ENCODE measurements around the gene EMP1. TPM values are rescaled to one million over a fixed set of nuclear protein-coding genes. Genes with fewer than 3 reads are reported as not detected.

Gene EMP1
- total RNA-seq, 1 experiment from 2014 or later = 0.63 TPM

DNA sequence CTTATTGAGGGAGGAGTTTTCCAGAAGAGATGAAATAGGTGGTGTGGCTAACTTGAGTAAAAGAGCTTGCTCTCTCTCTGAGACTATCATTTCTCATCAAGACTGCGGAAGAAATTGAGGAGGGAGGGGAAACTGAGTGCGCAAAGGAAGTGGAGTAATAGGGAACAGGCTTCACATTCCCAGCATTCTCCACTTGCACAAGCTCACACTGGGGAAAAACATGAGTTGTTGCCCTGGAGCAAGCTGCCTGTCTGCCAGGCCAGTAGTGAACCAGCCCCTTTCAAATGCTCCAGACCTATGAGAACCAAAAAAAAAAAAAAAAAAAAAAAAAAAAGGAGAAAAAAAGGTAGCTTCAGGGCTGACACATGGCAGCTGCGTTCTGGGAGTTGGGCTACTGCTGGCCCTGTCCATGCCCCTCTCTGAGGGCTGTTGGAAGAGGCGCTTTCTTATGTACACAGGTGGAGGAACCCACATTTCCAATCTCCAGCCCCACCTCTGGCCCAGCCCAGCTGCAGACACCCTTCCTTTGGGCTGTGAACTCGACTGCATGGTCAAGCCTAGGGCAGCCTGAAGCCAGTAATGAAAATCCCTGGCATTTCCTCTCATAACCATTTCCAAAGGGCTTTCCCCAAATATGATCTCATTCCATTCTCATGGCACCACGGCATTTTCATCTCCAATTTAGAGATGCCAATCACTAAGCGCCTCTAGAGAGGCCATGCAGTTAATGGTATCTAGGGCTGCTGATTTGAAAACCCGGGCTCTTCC lies 32.5 kb upstream of the EMP1 start:
- no peaks in the 10 kb centered on the region for H3K36me3 Mint-ChIP-seq (ENCODE audit: insufficient read depth in 1 of 3, low read depth in 3 of 3)
- H3K18ac ChIP-seq (ENCODE audit: insufficient read length, low read depth, low read length) = no peak overlapping the region
- no peak overlapping the region for H3K4me3 Mint-ChIP-seq
- no peak overlapping the region for H2AFZ ChIP-seq (ENCODE audit: low read length)
- H3K79me2 ChIP-seq (ENCODE audit: insufficient read depth, low read length) = no peaks in the 10 kb centered on the region
- no peak overlapping the region for H3K27ac Mint-ChIP-seq
- H3K9ac ChIP-seq (ENCODE audit: extremely low read depth, insufficient read length, low read length) = no peak overlapping the region
- H3K4me1 ChIP-seq (ENCODE audit: insufficient read depth, low read length) = no peaks in the 10 kb centered on the region
- TF ChIP-seq, protein P1, sequence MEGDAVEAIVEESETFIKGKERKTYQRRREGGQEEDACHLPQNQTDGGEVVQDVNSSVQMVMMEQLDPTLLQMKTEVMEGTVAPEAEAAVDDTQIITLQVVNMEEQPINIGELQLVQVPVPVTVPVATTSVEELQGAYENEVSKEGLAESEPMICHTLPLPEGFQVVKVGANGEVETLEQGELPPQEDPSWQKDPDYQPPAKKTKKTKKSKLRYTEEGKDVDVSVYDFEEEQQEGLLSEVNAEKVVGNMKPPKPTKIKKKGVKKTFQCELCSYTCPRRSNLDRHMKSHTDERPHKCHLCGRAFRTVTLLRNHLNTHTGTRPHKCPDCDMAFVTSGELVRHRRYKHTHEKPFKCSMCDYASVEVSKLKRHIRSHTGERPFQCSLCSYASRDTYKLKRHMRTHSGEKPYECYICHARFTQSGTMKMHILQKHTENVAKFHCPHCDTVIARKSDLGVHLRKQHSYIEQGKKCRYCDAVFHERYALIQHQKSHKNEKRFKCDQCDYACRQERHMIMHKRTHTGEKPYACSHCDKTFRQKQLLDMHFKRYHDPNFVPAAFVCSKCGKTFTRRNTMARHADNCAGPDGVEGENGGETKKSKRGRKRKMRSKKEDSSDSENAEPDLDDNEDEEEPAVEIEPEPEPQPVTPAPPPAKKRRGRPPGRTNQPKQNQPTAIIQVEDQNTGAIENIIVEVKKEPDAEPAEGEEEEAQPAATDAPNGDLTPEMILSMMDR (conservative IDR thresholded peaks at IDR 0.05) = no peak
- H4K5ac ChIP-seq (ENCODE audit: insufficient read length, low read depth, low read length) = no peak overlapping the region
- no peak overlapping the region for H3K4me2 ChIP-seq (ENCODE audit: insufficient read depth, insufficient read length, low read length)
- H3K79me1 ChIP-seq (ENCODE audit: insufficient read depth, low read depth, low read length, poor library complexity, severe bottlenecking) = no peaks in the 10 kb centered on the region
- no peak overlapping the region for H2BK20ac ChIP-seq (ENCODE audit: low read depth, low read length, poor library complexity, severe bottlenecking)
- peaks cover 0 to 3% of the 10 kb centered on the region in 2 experiments; a peak in 1 of 5 replicates for H3K9me3 Mint-ChIP-seq
- H2BK5ac ChIP-seq (ENCODE audit: insufficient read length, low read length) = no peak overlapping the region
- WGBS (ENCODE audit: extremely low coverage, insufficient read length, low lambda C conversion rate) = no CpG with 5 or more reads among the region's 8 CpGs
- no peak overlapping the region for H2BK15ac ChIP-seq (ENCODE audit: low read depth, low read length)
- H3K27me3 ChIP-seq (ENCODE audit: insufficient read depth, low read length) = no peaks in the 10 kb centered on the region; the same call in none of the 2 replicates
- H3K27ac ChIP-seq (ENCODE audit: insufficient read length, low read depth, low read length) = no peak overlapping the region
- H3T11ph ChIP-seq (ENCODE audit: low read length) = no peak overlapping the region
- H4K91ac ChIP-seq (ENCODE audit: insufficient read length, low read depth, low read length) = no peak overlapping the region
- no peak overlapping the region for H4K8ac ChIP-seq (replicated peaks; ENCODE audit: insufficient read length, low read depth, low read length)
- no peaks in the 10 kb centered on the region for H4K20me1 ChIP-seq (ENCODE audit: control insufficient read depth, insufficient read depth, insufficient read length)
- no peak for DNase-seq
- H2AK5ac ChIP-seq (ENCODE audit: insufficient read length, low read length) = no peak overlapping the region
- no peak overlapping the region for H3K23ac ChIP-seq (ENCODE audit: insufficient read length, low read depth, low read length)
- no peak overlapping the region for H3K14ac ChIP-seq (ENCODE audit: insufficient read depth, low read length)
- H3K27me3 Mint-ChIP-seq (ENCODE audit: low read depth) = no peaks in the 10 kb centered on the region
- no peak overlapping the region for H3K4ac ChIP-seq (ENCODE audit: low read depth, low read length)
- H3K56ac ChIP-seq (ENCODE audit: insufficient read length, low read depth, low read length) = no peak overlapping the region
- H3K4me1 Mint-ChIP-seq = 0 out of 4 replicates have a peak, but pooled peaks cover 0 to 3% of the 10 kb centered on the region in 2 experiments
- no peak overlapping the region for H2BK120ac ChIP-seq (ENCODE audit: low read depth, low read length, poor library complexity, severe bottlenecking)
- H2BK12ac ChIP-seq (ENCODE audit: insufficient read length, low read depth, low read length) = no peak overlapping the region
- no peaks in the 10 kb centered on the region for H3K23me2 ChIP-seq (ENCODE audit: insufficient read length, low read depth, low read length, poor library complexity, severe bottlenecking)
- H3K9me3 ChIP-seq (ENCODE audit: control insufficient read depth, low read depth, low read length) = no peaks in the 10 kb centered on the region

Data from H9 (cell line).